CD14-positive monocyte (primary cell): Measurements from ENCODE around the gene XRCC5. TPM values are rescaled to one million over a fixed set of nuclear protein-coding genes. Genes with fewer than 3 reads are reported as not detected.
A peak's percentile ranks its signal among the peaks of the same experiment; 100 is the strongest.

ENCODE experiments used
- DNase-seq, 3 donors: peaks; one replicate each; pipeline ENCODE4 v3.0.0-alpha.2; 2011 to 2022
- H2AFZ ChIP-seq: 2 replicates; pipeline ENCODE4 v1.6.0; 2012; ENCODE audit warnings: mild to moderate bottlenecking, low read depth, low read length, inconsistent platforms; ENCODE audit not compliant: insufficient read depth, poor library complexity, severe bottlenecking
- H3K27ac ChIP-seq, 2 donors: 1 replicate in 1 of 2; 2 replicates in 1 of 2; pipeline ENCODE4 v1.5.1; 2012 to 2013; ENCODE audit warnings: low read length in 2 of 2, control low read depth in 1 of 2, inconsistent platforms in 1 of 2, low read depth in 1 of 2, mild to moderate bottlenecking in 1 of 2
- H3K27me3 ChIP-seq, 2 donors: one replicate each; pipeline versions ENCODE4 v1.6.0 to v1.6.1; 2011 to 2013; ENCODE audit warnings: low read length in 2 of 2; ENCODE audit not compliant: control insufficient read depth in 2 of 2, insufficient read depth in 2 of 2
- H3K36me3 ChIP-seq, 2 donors: replicated peaks in 1 of 2; 1 replicate in 1 of 2; 2 replicates in 1 of 2; pipeline versions ENCODE4 v1.5.1 to v1.6.1; 2012 to 2013; ENCODE audit warnings: low read length in 2 of 2, control low read depth in 1 of 2, inconsistent platforms in 1 of 2, mild to moderate bottlenecking in 1 of 2; ENCODE audit not compliant: insufficient read depth in 2 of 2, control insufficient read depth in 1 of 2
- H3K4me1 ChIP-seq, 2 donors: 1 replicate in 1 of 2; 2 replicates in 1 of 2; pipeline versions ENCODE4 v1.5.1 to v1.6.1; 2012 to 2013; ENCODE audit warnings: low read length in 2 of 2, control low read depth in 1 of 2, inconsistent platforms in 1 of 2, mild to moderate bottlenecking in 1 of 2, moderate library complexity in 1 of 2; ENCODE audit not compliant: insufficient read depth in 2 of 2, control insufficient read depth in 1 of 2
- H3K4me2 ChIP-seq: replicated peaks from 2 replicates; pipeline ENCODE3; 2012; ENCODE audit warnings: low read length, moderate library complexity, mild to moderate bottlenecking; ENCODE audit not compliant: poor library complexity, severe bottlenecking; ENCODE audit errors: extremely low read depth
- H3K4me3 ChIP-seq, 3 experiments: fragments of 200-600 bp in 1 of 3; sonication (generic) in 1 of 3; replicated peaks in 1 of 3; 1 replicate in 2 of 3; 2 replicates in 1 of 3; pipeline ENCODE4 v1.5.1; 2011 to 2013; ENCODE audit warnings: low read length in 3 of 3, mild to moderate bottlenecking in 3 of 3, control low read depth in 2 of 3, low read depth in 2 of 3, inconsistent platforms in 1 of 3, moderate library complexity in 1 of 3
- H3K79me2 ChIP-seq: 2 replicates; pipeline ENCODE4 v1.6.0; 2012; ENCODE audit warnings: mild to moderate bottlenecking, control low read depth, inconsistent platforms, low read length, moderate library complexity; ENCODE audit not compliant: insufficient read depth
- H3K9ac ChIP-seq: 2 replicates; pipeline ENCODE4 v1.6.0; 2017; ENCODE audit warnings: low read length, mild to moderate bottlenecking; ENCODE audit not compliant: insufficient read depth, poor library complexity, severe bottlenecking
- H3K9me3 ChIP-seq, 2 donors: replicated peaks in 1 of 2; 1 replicate in 1 of 2; 2 replicates in 1 of 2; pipeline versions ENCODE4 v1.5.1 to v1.6.1; 2012 to 2013; ENCODE audit warnings: low read length in 2 of 2, control low read depth in 1 of 2; ENCODE audit not compliant: control insufficient read depth in 1 of 2, insufficient read depth in 1 of 2
- H4K20me1 ChIP-seq: 2 replicates; pipeline ENCODE4 v1.6.0; 2012; ENCODE audit warnings: mild to moderate bottlenecking, low read length, control low read depth, moderate library complexity; ENCODE audit not compliant: insufficient read depth
- H3K27ac Mint-ChIP-seq, 7 donors: one replicate each; pipeline ENCODE4 v1.8.0; 2020; ENCODE audit warnings: mild to moderate bottlenecking in 7 of 7, mixed read lengths in 7 of 7, moderate library complexity in 6 of 7, inconsistent platforms in 2 of 7
- H3K27me3 Mint-ChIP-seq, 3 donors: one replicate each; pipeline ENCODE4 v1.8.0; 2021 to 2022; ENCODE audit warnings: low read depth in 3 of 3, mild to moderate bottlenecking in 3 of 3, mixed read lengths in 3 of 3, moderate library complexity in 3 of 3, inconsistent platforms in 1 of 3
- H3K36me3 Mint-ChIP-seq, 2 donors: one replicate each; pipeline ENCODE4 v1.8.0; 2020; ENCODE audit warnings: mixed read lengths in 2 of 2, inconsistent platforms in 1 of 2, mild to moderate bottlenecking in 1 of 2
- H3K4me1 Mint-ChIP-seq: one replicate; pipeline ENCODE4 v1.8.0; 2020; ENCODE audit warnings: mild to moderate bottlenecking, mixed read lengths
- H3K4me3 Mint-ChIP-seq, 2 donors: one replicate each; pipeline ENCODE4 v1.8.0; 2020; ENCODE audit warnings: mild to moderate bottlenecking in 2 of 2, mixed read lengths in 2 of 2, moderate library complexity in 1 of 2
- H3K9me3 Mint-ChIP-seq, 7 donors: one replicate each; pipeline ENCODE4 v1.8.0; 2020 to 2022; ENCODE audit warnings: mixed read lengths in 7 of 7, mild to moderate bottlenecking in 6 of 7, moderate library complexity in 6 of 7, inconsistent platforms in 2 of 7
- WGBS: methylation state at CpG from one replicate; pipeline ENCODE4 v1.1.5; 2013; ENCODE audit warnings: missing lambda C conversion rate; ENCODE audit not compliant: insufficient coverage; 5-methylcytosine and 5-hydroxymethylcytosine counted together
- intact Hi-C, 2 donors: fragments of 100-400 bp; cut with micrococcal nuclease; formaldehyde crosslinking; loops; one replicate each; pipeline versions ENCODE4 v1.15.0 to v1.15.1; 2023
- polyA plus RNA-seq, 3 donors: library from polyadenylated mRNA; depleted of rRNA in 1 of 3; unstranded in 2 of 3; stranded (reverse) in 1 of 3; fragments of 300-500 nt in 2 of 3; fragments of >200 nt in 1 of 3; fragmentation: Illumina TruSeq in 2 of 3; gene quantifications; 1 replicate in 2 of 3; 2 replicates in 1 of 3; pipeline ENCODE4 v1.2.3, GENCODE V29; 2012 to 2021
- TF ChIP-seq, protein P1 (sequence below): fragments of 200-600 bp; IDR thresholded peaks from one replicate; pipeline ENCODE4 v1.8.0; 2022; ENCODE audit warnings: antibody characterized with exemption, mild to moderate bottlenecking

The XRCC5 gene
- polyA plus RNA-seq, 3 donors, result 55.3 to 281 (median 258) TPM

- WGBS, result 97% methylated on average over 3 of the region's 4 CpGs
- DNase-seq, result no peak
- TF ChIP-seq, protein P1, sequence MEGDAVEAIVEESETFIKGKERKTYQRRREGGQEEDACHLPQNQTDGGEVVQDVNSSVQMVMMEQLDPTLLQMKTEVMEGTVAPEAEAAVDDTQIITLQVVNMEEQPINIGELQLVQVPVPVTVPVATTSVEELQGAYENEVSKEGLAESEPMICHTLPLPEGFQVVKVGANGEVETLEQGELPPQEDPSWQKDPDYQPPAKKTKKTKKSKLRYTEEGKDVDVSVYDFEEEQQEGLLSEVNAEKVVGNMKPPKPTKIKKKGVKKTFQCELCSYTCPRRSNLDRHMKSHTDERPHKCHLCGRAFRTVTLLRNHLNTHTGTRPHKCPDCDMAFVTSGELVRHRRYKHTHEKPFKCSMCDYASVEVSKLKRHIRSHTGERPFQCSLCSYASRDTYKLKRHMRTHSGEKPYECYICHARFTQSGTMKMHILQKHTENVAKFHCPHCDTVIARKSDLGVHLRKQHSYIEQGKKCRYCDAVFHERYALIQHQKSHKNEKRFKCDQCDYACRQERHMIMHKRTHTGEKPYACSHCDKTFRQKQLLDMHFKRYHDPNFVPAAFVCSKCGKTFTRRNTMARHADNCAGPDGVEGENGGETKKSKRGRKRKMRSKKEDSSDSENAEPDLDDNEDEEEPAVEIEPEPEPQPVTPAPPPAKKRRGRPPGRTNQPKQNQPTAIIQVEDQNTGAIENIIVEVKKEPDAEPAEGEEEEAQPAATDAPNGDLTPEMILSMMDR, result no peak
- no peak overlapping the region for H3K4me2 ChIP-seq
- Mint-ChIP-seq H3K9me3 (no peaks in the 10 kb centered on the region), H3K4me3 (no peak overlapping the region), H3K4me1 (no peaks in the 10 kb centered on the region), H3K36me3 (peaks cover 87 to 94% of the 10 kb centered on the region in 2 donors), H3K27me3 (no peaks in the 10 kb centered on the region), H3K27ac (peak overlapping the region in 3 of 7 donors; percentile 0 to 46 (median 2))
- no peaks in the 10 kb centered on the region for H3K4me1 ChIP-seq
- intact Hi-C loops, result no loop called here
- no peaks in the 10 kb centered on the region for H3K27me3 ChIP-seq
- H3K79me2 ChIP-seq, result peaks cover 29% of the 10 kb centered on the region
- H3K9ac ChIP-seq, result no peak overlapping the region
- no peak overlapping the region for H2AFZ ChIP-seq
- peaks cover 75% of the 10 kb centered on the region for H4K20me1 ChIP-seq
- H3K9me3 ChIP-seq, result no peaks in the 10 kb centered on the region
- no peak overlapping the region for H3K4me3 ChIP-seq
- peaks cover 90 to 98% of the 10 kb centered on the region in 2 donors for H3K36me3 ChIP-seq
- no peak overlapping the region for H3K27ac ChIP-seq
Measured at GRCh38 chr2:216163518-216163917, 54.4 kb downstream of the XRCC5 start.

GRCh38 chr2:216164087-216164486 is 54.9 kb downstream of the XRCC5 start:
- Histone ChIP-seq H3K4me2 (no peak overlapping the region), H3K79me2 (peaks cover 28% of the 10 kb centered on the region), H3K4me3 (no peak overlapping the region), H3K9ac (no peak overlapping the region), H2AFZ (no peak overlapping the region), H3K9me3 (no peaks in the 10 kb centered on the region), H3K27me3 (no peaks in the 10 kb centered on the region), H3K36me3 (peaks cover 94 to 100% of the 10 kb centered on the region in 2 donors), H3K4me1 (no peaks in the 10 kb centered on the region), H3K27ac (no peak overlapping the region), H4K20me1 (peaks cover 75% of the 10 kb centered on the region)
- WGBS, result 100% methylated on average over 1 of the region's 5 CpGs
- intact Hi-C loops, result no loop called here
- Mint-ChIP-seq H3K27me3 (no peaks in the 10 kb centered on the region), H3K9me3 (no peaks in the 10 kb centered on the region), H3K4me1 (no peaks in the 10 kb centered on the region), H3K27ac (no peak overlapping the region), H3K4me3 (no peak overlapping the region), H3K36me3 (peaks cover 91 to 97% of the 10 kb centered on the region in 2 donors)
- TF ChIP-seq, protein P1, result no peak
- no peak for DNase-seq
